Measurements from ENCODE around the gene DNASE1L2.
"Not testable (repeated sequence)": the region's sequence is repeated elsewhere in the genome, so short reads cannot be mapped to it uniquely, and the experiment has no call there.

Gene DNASE1L2

DNA sequence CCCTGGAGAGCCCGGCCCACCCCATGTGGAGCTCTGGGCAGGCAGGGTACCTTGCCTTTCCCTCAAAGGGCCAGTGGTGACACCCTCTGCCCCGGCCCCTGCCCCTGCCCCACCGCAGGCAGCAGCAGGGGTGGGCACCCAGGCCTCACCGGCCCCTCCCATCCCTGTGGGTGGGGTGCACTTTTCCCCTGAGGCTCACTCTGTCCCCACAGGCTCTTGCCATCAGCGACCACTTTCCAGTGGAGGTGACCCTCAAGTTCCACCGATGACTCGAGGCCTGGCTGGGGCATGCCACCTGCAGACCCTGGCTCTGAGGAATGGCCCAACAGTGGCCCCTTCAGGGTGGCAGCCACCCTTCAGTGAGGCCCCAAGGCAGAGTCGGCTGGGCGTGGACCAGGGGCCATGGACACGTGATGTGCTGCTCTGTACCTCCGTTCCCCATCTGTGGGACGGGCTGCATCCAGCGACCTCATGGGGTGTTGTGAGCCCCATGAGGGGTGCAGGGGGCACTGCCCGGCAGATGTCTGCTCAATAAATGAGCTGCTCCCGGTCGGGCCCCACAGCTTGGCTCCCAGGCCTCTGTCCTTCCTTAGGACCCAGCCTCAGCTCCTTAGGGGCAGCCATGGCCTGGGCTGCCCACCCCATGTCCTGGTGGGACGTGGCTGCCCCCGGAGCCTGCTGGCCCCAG, 2.0 kb downstream of the DNASE1L2 start:
- in situ Hi-C loops (cut with MboI; ENCODE audit: low sequenced_read_pairs), result no loop called here

DNA sequence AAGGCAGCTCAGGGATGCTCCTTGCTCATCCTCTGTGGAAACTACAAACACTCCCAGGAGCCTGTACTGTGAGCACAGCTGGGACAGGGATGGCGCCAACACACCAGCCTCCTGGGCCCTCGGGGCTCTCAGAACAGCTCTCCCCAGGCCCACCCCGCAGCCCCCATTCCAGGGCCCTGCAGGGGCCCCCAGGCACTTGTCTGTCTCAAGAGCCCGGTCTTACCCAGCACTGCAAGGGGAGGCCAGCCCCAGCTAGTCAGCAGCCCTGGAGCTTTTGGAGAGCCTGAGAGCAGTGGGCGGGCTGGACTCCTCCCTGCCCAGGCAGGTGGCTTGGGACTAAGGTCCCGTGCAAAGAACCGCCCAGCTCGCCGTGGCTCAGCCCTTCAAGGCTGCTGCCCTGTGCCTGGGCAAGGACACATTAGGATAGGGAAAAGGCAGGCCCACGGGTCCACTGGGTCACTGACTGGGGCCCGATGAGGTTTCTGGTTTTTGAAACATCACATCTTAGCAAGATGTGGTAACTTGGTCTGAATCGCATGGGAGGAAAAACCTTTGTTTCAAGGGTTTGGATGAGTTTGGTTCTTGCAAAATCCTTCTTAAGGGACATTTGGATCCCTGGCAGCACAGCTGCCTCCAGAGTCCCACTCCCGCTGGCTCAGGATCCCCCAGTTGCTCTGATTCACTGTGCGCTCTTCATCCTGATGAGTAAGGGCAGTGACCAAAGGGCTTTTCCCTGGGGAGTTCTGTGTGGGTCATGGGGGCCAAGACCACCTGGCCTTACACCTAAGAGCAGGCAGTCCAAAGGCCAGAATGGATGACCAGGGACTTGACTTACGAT, 2.8 kb downstream of the DNASE1L2 start:
- in situ Hi-C loops (cut with MboI; ENCODE audit: low sequenced_read_pairs), result no loop called here

DNA sequence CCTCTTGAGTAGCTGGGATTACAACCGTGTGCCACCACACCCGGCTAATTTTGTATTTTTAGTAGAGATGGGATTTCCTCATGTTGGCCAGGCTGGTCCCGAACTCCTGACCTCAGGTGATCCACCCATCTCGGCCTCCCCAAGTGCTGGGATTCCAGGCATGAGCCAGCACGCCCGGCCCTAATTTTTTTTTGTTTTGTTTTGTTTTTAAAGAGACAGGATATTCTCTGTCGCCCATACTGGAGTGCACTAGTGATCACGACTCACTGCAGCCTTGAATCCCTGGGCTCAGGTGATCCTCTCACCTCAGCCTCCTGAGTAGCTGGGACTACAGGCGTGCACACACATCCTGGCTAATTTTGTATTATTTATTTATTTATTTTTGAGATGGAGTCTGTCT, 4.1 kb downstream of the DNASE1L2 start:
- in situ Hi-C loops (cut with MboI; ENCODE audit: low sequenced_read_pairs), result not testable (repeated sequence)

DNA sequence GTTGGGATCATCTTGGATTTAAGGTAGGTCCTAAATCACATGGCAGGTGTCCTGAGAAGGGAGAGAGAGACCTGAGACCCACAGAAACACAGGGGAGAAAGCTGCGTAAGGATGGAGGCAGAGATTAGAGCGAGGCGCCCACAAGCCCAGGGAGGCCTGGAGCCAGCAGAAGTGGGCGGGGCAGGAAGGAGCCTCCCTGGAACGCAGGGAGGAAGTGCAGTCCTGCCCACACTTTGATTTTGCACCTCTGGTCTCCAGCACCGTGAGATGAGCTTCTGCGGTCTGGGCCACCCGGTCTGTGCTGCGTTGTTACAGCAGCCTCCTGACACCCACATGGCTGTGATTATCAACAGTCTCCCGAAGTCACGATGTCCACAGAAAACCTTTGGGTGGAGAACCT, 6.4 kb downstream of the DNASE1L2 start:
- in situ Hi-C loops (cut with MboI; ENCODE audit: low sequenced_read_pairs), result no loop called here

DNA sequence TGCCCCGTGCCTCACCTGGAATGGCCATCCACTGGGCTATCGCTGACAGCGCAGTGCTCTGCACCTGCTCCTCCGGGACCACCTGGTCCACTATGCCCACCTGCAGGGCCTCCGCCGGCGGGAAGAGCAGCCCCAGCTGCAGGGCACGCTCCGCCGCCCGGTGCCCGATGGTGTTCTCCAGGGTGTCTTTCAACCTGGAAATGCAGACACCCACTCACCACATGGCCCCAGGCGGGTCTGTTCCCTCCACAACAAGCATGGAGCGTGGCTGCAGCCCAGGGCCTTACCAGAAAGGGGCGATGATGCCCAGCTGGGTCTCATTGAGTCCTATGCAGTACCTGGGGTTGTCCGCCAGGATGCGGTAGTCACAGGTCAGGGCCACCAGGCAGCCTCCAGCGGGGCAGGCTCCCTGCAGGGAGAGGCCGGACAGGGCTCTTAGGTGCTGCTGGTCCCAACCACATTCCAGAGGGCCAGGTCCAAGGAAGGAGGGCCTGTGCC, 6.8 kb downstream of the DNASE1L2 start:
- in situ Hi-C loops (cut with MboI; ENCODE audit: low sequenced_read_pairs), result no loop called here

DNA sequence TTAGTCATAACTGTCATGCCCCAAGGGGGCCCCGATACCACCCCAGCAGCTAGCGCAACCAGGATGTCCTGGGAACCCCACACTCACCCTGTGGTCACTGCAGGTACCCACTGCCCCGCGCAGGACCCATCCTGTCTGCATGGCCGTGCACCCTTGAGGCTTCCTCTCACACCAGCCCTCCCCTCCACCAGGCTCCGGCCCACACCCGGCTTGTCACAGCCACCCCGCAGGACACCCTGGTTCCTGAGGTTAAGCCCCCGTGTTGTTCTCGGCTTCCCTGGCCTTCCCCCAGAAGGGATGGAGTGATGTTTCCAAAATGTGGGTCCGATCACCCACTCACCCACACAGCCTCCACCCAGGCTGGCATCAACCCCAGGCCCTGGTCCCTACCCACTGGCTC, 7.5 kb downstream of the DNASE1L2 start:
- in situ Hi-C loops (cut with MboI; ENCODE audit: low sequenced_read_pairs), result no loop called here

DNA sequence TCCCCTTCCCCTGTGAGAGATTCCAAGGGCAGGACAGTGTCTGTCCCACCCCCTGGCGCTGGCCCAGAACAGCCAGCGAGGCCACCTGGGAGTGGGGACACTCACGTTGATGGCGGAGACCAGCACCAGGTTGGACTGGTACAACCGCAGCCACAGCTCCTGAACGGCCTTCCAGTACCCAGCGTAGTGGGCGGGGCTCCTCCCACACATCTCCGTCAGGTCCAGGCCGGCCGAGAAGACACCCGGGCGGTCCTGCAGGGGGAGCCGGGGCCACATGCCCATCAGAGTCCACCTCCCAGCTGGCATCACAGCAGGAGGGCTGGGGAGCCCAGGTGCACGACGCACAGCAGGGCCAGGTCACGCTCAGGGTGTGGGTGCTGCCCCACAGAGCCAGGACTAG, 8.1 kb downstream of the DNASE1L2 start:
- in situ Hi-C loops (cut with MboI; ENCODE audit: low sequenced_read_pairs), result no loop called here

DNA sequence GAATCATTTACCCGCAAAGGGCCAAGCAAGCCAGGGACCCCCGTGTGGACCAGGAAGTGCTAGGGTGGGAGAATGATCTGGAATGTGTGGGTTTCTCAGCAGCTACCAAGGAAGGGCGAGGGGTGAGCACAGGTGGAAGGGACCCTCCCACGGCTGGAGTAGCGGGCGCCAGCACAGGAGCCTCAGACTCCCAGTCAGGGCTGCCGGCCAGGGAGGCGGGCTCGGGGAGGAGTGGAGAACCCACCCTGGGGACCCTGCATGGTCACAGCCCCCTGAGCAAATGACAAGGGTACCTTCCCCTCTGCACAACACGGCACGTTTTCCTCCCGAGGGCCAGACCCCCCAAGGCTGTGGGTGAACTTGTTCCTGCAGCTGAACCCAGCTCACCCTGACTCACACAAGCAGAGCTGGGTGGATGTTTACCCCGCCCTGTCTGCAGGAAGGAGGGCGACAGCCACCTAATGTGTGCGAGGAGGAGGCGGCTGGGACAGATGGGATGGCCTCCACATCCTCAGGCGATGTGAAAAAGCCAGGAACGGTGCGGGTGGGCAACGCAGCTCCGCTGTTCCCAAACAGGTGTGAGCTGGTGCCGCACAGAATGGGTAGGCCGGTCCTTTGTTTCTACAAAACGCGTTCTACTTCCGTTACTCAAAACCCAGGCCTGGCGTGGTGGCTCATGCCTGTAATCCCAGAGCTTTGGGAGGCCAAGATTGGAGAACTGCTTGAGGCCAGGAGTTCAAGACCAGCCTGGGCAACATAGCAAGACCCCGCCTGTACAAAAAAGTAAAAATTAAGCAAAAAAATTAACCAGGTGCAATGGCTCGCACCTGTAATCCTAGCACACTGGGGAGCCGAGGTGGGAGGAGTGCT, 8.9 kb downstream of the DNASE1L2 start:
- in situ Hi-C loops (cut with MboI; ENCODE audit: low sequenced_read_pairs), result no loop called here

DNA sequence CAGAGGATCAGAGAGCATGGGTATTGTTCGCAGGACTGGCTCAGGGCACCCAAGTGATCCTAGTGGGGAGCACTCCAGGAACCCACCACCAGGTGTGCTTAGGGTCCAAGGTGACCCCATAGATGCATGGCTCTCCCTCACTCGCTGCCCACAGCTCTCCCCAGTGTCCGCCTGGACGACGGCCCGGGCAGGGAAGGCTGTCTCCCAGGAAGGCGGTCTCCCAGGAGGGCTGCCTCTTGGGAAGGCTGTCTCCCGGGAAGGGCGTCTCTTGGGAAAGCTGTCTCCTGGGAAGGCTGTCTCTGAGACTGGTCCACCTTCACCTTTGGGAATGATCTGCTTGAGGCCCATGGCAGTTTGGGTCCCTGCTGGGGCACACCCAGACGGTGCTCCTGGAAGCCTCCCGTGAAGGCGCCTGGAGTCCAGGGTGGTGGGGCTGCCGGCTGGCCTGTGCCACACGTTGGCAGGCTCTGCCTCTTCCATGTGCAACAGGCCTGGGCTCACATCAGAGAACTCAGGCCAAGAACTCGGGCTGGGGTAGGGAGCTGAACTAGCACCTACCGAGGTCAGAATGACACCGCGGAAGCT, 10.1 kb downstream of the DNASE1L2 start:
- in situ Hi-C loops (cut with MboI; ENCODE audit: low sequenced_read_pairs), result no loop called here

DNA sequence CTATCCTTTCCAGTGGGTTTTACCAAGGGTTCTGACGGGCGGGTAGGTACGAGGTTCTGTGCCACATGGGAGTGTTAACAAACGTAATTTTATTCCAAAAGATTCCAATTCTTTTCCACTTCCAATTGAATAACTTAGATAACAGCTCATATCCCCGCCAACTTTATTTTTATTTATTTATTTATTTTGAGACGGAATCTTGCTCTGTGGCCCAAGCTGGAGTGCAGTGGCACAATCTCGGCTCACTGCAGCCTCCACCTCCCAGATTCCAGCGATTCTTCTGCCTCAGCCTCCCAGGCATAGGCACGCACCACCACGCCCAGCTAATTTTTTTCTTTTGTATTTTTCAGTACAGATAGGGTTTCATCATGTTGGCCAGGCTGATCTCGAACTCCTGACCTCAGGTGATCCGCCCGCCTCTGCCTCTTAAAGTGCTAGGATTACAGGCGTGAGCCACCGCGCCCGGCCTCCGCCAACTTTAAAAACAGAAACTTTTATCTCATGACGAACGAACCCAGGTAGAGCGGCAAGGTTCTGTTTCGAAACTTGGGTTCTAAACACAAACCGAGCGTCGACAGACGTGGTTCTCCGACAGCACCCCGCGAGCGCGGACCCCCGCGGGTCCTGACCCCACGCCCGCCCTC, 14.5 kb downstream of the DNASE1L2 start:
- in situ Hi-C loops (cut with MboI; ENCODE audit: low sequenced_read_pairs), result no loop called here

DNA sequence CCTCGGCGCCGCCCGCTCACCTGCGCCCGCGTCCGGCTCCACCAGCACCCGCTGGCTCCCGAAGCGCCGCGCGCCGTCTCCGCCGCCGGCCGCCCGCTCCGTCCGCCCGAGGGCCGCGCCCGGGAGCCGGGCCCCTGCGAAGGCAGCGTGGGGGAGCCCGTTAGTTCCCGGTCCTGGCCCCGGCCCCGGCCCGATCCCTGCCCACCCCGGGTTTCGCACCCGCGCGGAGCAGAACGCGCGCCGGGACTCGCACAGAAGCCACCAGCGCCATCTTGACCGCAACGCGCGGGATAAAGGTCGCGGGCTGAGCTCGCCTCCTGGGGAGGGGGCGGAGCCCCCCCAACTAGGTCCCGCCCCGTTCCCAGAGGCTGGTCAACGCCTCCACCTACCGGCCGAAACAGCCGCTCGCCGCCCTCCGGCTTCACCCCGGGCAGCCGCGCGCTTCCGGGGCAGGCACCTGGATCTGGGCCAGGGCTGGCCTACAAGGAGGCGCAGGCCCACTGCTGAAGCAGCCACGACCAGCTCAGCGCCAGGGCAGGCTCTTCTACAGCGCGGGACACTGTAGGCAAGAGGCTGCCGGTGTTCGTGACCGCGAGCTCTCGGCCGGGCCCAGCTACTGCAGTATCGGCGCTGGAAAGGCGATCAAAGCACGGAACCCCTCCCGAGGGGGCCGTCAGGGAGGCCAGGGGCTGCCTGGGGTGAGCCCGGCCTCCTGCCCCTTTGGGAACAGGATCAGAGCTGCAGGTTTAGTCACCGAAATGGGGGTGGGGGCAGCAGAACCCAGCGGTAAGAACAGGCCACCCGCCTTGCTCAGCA, 15.3 kb downstream of the DNASE1L2 start, which contains the start of gene ECI1:
ECI1 (minus strand) TSS at position 292 of the 816 bp plus-strand sequence; CDS start at position 271, 21 bp downstream.
- in situ Hi-C loops (cut with MboI; ENCODE audit: low sequenced_read_pairs), result no loop called here

DNA sequence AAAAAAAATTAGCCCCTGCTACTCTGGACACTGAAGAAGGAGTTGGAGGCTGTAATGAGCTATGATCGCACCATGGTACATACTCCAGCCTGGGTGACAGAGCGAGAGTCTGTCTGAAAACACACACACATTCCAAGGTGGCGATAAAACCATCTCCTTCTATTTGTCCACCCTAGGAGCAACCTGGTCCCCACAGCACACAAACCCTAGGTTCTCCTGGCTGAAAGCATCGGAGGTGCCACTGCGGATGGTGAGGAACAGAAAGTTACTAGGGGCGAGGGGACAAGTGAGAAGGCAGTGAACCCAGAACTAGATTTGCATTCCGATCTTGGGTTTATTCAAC, 16.5 kb downstream of the DNASE1L2 start:
- in situ Hi-C loops (cut with MboI; ENCODE audit: low sequenced_read_pairs), result no loop called here

DNA sequence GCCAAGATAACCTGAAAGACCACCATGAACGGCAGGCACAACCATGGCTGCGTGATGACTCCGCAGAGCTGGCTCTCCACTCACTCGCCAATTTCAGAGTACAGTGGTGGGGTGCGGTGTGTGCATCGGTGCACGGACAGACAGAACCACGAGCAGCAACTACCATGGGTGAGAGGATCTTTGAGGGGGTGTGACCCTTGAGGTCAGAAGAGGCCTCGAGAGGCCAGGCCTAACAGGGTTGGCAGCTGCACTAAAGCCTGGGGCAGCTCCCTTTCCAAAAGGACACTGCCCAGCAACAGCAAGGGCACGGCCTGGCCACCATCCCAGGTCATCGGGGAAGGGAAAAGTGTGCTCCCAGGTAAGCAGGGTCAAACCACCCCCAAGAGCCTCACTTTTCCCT, 17.0 kb downstream of the DNASE1L2 start:
- in situ Hi-C loops (cut with MboI; ENCODE audit: low sequenced_read_pairs), result no loop called here

DNA sequence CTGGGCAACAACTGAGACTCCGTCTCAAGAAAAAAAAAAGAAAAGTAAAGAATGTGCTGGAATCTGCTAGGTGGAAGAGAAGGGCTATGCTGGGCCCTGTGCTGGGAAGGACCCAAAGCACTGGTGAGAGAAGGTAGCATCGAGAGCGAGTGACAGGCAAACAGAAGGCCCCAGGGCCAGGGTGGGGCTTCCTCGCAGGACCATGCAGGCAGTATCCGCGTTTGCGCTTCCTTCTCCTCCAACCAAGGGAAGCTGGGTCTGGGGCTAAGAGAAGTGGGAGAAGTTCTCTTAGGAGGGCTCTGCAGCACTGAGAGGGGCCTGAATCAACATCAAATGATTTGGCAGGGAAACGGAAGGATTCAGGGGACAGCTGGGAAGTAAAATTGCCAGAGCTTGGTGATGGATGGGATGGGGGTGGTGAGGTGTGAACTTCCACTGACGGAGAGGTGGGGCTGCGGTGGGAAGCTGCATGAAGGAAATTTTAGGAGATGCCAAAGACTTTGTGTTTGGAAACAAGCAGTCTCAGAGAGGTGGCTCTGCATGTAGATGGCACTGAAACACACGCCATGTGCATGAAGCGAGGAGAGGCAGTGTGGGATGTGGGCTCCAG, 20.4 kb downstream of the DNASE1L2 start:
- in situ Hi-C loops (cut with MboI; ENCODE audit: low sequenced_read_pairs), result no loop called here

DNA sequence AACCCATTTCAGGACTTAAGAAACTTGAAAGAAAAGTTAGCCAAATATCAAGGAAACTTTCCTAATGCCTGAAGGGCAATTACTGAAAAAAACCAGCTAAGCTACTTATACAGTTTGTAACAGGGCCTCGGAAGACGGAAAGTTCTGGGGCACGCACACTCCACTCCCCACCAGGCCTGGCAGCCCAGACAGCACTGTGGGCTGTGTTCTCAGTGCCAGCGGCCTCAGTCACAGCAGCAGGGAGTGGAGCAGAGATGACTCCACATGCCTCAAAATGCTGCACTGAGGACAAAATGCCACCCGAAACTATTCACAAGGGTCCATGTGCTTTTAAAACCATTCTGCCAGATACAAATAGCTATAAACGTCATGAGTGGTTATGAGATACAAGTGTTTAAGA, 21.5 kb downstream of the DNASE1L2 start:
- in situ Hi-C loops (cut with MboI; ENCODE audit: low sequenced_read_pairs), result no loop called here

DNA sequence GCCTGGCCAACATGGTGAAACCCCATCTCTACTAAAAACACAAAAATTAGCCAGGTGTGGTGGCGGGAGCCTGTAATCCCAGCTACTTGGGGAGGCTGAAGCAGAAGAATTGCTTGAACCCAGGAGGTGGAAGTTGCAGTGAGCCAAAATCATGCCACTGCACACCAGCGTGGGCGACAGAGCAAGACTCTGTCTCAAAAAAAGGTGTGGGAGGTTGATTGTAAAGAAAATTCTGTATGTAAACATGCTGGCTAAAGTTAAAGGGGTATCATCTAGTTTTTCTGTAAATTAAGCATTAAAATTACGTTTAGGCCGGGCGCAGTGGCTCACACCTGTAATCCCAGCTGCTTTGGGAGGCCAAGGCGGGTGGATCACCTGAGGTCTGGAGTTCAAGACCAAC, 22.3 kb downstream of the DNASE1L2 start:
- in situ Hi-C loops (cut with MboI; ENCODE audit: low sequenced_read_pairs), result not testable (repeated sequence)

DNA sequence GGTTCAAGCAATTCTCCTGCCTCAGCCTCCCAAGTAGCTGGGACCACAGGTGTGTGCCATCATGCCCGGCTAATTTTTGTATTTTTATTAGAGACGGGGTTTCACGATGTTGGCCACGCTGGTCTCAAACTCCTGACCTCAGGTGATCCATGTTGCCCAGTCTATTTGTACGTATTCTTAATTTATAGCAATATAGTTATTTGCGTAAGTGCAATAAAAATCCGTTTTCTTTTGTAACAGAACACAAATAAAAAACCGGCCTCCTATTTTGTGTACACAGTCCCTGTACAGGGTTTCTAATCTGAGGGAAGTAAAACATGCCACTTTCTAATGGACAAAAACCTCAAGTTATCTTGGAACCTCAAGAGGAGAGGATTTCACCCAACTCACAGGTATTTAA, 24.0 kb downstream of the DNASE1L2 start:
- in situ Hi-C loops (cut with MboI; ENCODE audit: low sequenced_read_pairs), result no loop called here

DNA sequence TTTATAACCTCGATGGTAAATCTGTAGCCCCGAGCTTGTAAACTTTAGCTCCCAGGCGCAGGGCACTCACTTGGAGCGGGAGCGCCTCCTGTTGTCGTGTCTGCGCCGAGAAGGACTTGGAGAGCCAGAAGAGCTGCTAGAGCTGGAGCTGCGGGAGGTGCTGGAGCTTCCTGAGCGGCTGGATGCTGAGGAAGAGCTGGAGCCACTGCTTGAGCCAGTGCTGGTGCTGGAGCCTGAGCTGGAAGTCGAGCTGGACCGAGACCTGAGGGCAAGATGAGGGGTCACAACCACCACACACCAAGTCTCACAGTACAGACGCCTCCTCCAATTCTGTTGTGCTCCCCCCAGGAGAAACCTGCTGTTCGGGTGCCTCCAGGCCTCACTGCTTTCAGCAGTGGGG, 26.8 kb downstream of the DNASE1L2 start:
- in situ Hi-C loops (cut with MboI; ENCODE audit: low sequenced_read_pairs), result not testable (repeated sequence)

DNA sequence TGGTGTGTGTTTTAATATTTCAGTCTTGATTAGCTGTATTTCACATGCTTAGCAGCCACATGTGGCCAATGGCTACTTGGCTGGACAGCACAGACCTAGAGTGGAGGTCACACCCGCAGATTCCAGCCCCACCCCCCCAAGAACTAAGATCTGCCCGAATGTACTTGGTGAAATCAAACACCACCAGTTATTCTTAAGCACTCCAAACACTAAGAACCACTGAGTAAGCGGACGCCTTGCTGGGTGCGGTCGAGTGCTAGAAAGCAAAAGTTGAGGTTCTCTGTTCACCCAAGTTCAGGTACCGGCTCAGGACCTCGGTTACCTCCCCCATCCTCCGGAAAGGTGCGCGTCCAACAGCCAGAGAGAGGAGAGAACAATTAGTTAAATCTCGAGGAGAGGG, 30.6 kb downstream of the DNASE1L2 start:
- in situ Hi-C loops (cut with MboI; ENCODE audit: low sequenced_read_pairs), result not testable (repeated sequence)
